A549 (cell line): ENCODE results near the gene EFCAB5. TPM values are rescaled to one million over a fixed set of nuclear protein-coding genes. Genes with fewer than 3 reads are reported as not detected.

Experiments used
- ATAC-seq, 2 experiments: fragments of 200-7000 bp in 1 of 2; fragments of >200 bp in 1 of 2; cut with Nextera tagmentation in 1 of 2; cut with Tn5 transposase in 1 of 2; 3 replicates each; pipeline versions ENCODE4 v1.8.0 to v1.9.1; 2018 to 2020; ENCODE audit warnings: mild to moderate bottlenecking in 1 of 2, moderate library complexity in 1 of 2
- CTCF ChIA-PET: fragments of 300-600 bp; sonication (Branson Sonifier 250); formaldehyde crosslinking; extraction: SDS; loops from one replicate; lab custom pipeline; 2021; ENCODE audit warnings: antibody characterized with exemption, inconsistent platforms; lab: Yijun Ruan, JAX
- POLR2A ChIA-PET: fragments of 350-600 bp; formaldehyde crosslinking; extraction: SDS; loops from one replicate; lab custom pipeline; 2021; ENCODE audit warnings: antibody characterized with exemption, inconsistent platforms; lab: Yijun Ruan, JAX
- DNase-seq, 2 experiments: peaks; one replicate each; pipeline versions ENCODE4 v3.0.0 to v3.0.0-alpha.2; 2011 to 2016; ENCODE audit warnings: low read depth in 1 of 2, low spot score in 1 of 2
- FAIRE-seq: peaks from 2 replicates; lab custom pipeline; 2011; peaks lifted over from hg19 to GRCh38; lab: Jason Lieb, UNC
- H3K27ac ChIP-seq, 2 experiments: fragments of >200 bp; sonication (Bioruptor Twin); formaldehyde crosslinking; 3 replicates each; pipeline ENCODE4 v1.5.1; 2016 to 2017
- H3K4me1 ChIP-seq: fragments of >200 bp; sonication (Bioruptor Twin); formaldehyde crosslinking; 3 replicates; pipeline ENCODE4 v1.6.1; 2016
- H3K4me2 ChIP-seq: fragments of >200 bp; sonication (Bioruptor Twin); formaldehyde crosslinking; 3 replicates; pipeline ENCODE4 v1.6.1; 2016
- H3K4me3 ChIP-seq: fragments of >200 bp; sonication (Bioruptor Twin); formaldehyde crosslinking; 3 replicates; pipeline ENCODE4 v1.5.1; 2016
- H3K9me3 ChIP-seq: fragments of >200 bp; sonication (Bioruptor Twin); formaldehyde crosslinking; 3 replicates; pipeline ENCODE4 v1.6.1; 2016
- CEBPB ChIP-seq, 2 experiments: fragments of >200 bp in 1 of 2; sonication (Bioruptor Twin) in 1 of 2; formaldehyde crosslinking in 1 of 2; IDR thresholded peaks; 2 replicates each; pipeline ENCODE4 v1.6.1; 2012 to 2016
- CTCF ChIP-seq: fragments of >200 bp; sonication (Bioruptor Twin); formaldehyde crosslinking; IDR thresholded peaks from 3 replicates; pipeline ENCODE4 v1.5.1; 2016
- ELK1 ChIP-seq: fragments of 150-350 bp; IDR thresholded peaks from 2 replicates; pipeline ENCODE4 v1.6.1; 2014; ENCODE audit warnings: low read depth, mild to moderate bottlenecking, low read length
- HMGXB4 ChIP-seq: fragments of 250-450 bp; sonication (Bioruptor Pico); IDR thresholded peaks from 2 replicates; pipeline ENCODE4 v1.5.0; 2021; ENCODE audit warnings: mild to moderate bottlenecking, moderate library complexity, borderline replicate concordance
- NR3C1 ChIP-seq: fragments of >200 bp; sonication (Bioruptor Twin); formaldehyde crosslinking; IDR thresholded peaks from 3 replicates; pipeline ENCODE4 v1.6.1; 2017
- RAD21 ChIP-seq, 2 experiments: fragments of >200 bp in 1 of 2; sonication (Bioruptor Twin) in 1 of 2; formaldehyde crosslinking in 1 of 2; IDR thresholded peaks in 1 of 2; conservative IDR thresholded peaks in 1 of 2; 2 replicates in 1 of 2; 3 replicates in 1 of 2; pipeline ENCODE4 v1.6.1; 2012 to 2018; ENCODE audit warnings: inconsistent platforms in 1 of 2
- RCOR1 ChIP-seq: fragments of 150-350 bp; IDR thresholded peaks from 2 replicates; pipeline ENCODE4 v1.6.1; 2014; ENCODE audit warnings: antibody characterized with exemption, low read length, low read depth
- RFX5 ChIP-seq: fragments of 450-650 bp; IDR thresholded peaks from 2 replicates; pipeline ENCODE4 v1.7.1; 2014; ENCODE audit warnings: antibody characterized with exemption, mild to moderate bottlenecking, moderate library complexity
- SMC3 ChIP-seq: fragments of >200 bp; sonication (Bioruptor Twin); formaldehyde crosslinking; IDR thresholded peaks from 3 replicates; pipeline ENCODE4 v1.6.1; 2018; ENCODE audit warnings: inconsistent platforms
- TFCP2L1 ChIP-seq: fragments of 250-450 bp; sonication (Bioruptor Pico); IDR thresholded peaks from 2 replicates; pipeline ENCODE4 v1.5.0; 2021; ENCODE audit warnings: mild to moderate bottlenecking
- WGBS: methylation state at CpG from one replicate; pipeline ENCODE4 v1.1.6; 2017; ENCODE audit errors: missing lambda C conversion rate; 5-methylcytosine and 5-hydroxymethylcytosine counted together
- polyA plus RNA-seq, 4 experiments: library from polyadenylated mRNA; depleted of rRNA in 3 of 4; stranded (reverse); fragments of >200 nt; fragmentation: RNase III in 1 of 4; extraction: RNeasy Plus Mini Kit Qiagen cat#74134 plus additional on column Dnase treatment in 1 of 4; gene quantifications; 2 replicates in 3 of 4; 3 replicates in 1 of 4; pipeline ENCODE4 v1.2.3, GENCODE V29; 2011 to 2017

The EFCAB5 gene
- polyA plus RNA-seq, 2 of the 4 experiments (the other 2 are of a cell fraction) = 0.65 to 2.6 TPM

GRCh38 chr17:30000001-30000754, 58.7 kb downstream of the EFCAB5 start:
- 23% methylated on average over 3 of the region's 3 CpGs for WGBS
- TF ChIP-seq RAD21 (conservative IDR thresholded peaks at IDR 0.05 in 1 of 2, IDR thresholded peaks at IDR 0.05 in 1 of 2) = peak; percentile 55 to 58
- peak; percentile 62 for TF ChIP-seq SMC3
- TF ChIP-seq CTCF = peak; percentile 54
- no peak for TF ChIP-seq NR3C1
- TF ChIP-seq, all 56 proteins: peak for 3
- POLR2A ChIA-PET = no interaction called here
- Histone ChIP-seq H3K4me1 (peaks cover 11% of the 10 kb centered on the region), H3K27ac (no peak overlapping the region), H3K4me3 (no peak overlapping the region), H3K9me3 (no peaks in the 10 kb centered on the region), H3K4me2 (peak overlapping the region; percentile 45)
- CTCF ChIA-PET = interaction anchor here (0.7 to 4.4 kb wide), 11 partner anchors 10 to 391 kb away, joined by 3 to 24 read pairs (median 4); partner anchors contain the start of gene SSH2
- peak; percentile 65 to 69; a peak in 4 of 6 replicates for ATAC-seq
- DNase-seq = peak in 1 of 2 experiments; percentile 27
- peak; percentile 97 for FAIRE-seq

- WGBS = 33% methylated on average over 2 of the region's 2 CpGs
- peak overlapping the region; percentile 45 for H3K4me2 ChIP-seq
Measured at GRCh38 chr17:30000755-30001257, 59.4 kb downstream of the EFCAB5 start.

More at GRCh38 chr17:30000755-30001257, 59.4 kb downstream of the EFCAB5 start:
- Histone ChIP-seq H3K4me3 (no peak overlapping the region), H3K4me1 (peaks cover 16% of the 10 kb centered on the region), H3K9me3 (no peaks in the 10 kb centered on the region), H3K27ac (peak overlapping the region in 1 of 2 experiments; percentile 38; a peak in 2 of 6 replicates)
- peak; percentile 39 for FAIRE-seq
- DNase-seq = no peak
- CTCF ChIA-PET = interaction anchor here (0.6 to 4.4 kb wide), 14 partner anchors 11 to 391 kb away, joined by 3 to 24 read pairs (median 4); partner anchors contain the start of gene SSH2
- no peak for TF ChIP-seq TFCP2L1 (CRISPR knock-in tag)
- no peak for TF ChIP-seq CEBPB (IDR thresholded peaks at IDR 0.05)
- TF ChIP-seq ELK1 = no peak
- TF ChIP-seq RFX5 = no peak
- no peak for TF ChIP-seq HMGXB4 (CRISPR knock-in tag)
- no peak for TF ChIP-seq CTCF
- TF ChIP-seq RCOR1 = no peak
- ATAC-seq = peak; percentile 56 to 69; a peak in 5 of 6 replicates
- POLR2A ChIA-PET = no interaction called here
